Fibroblast of peridontal ligament (primary cell): Measurements from ENCODE around the gene UBE2L6.
"Not testable (repeated sequence)": the region's sequence is repeated elsewhere in the genome, so short reads cannot be mapped to it uniquely, and the experiment has no call there.

Experiments
- DNase-seq: peaks from one replicate; pipeline ENCODE4 v3.0.0-alpha.2; 2010; ENCODE audit errors: extremely low read depth

UBE2L6 gene

DNA sequence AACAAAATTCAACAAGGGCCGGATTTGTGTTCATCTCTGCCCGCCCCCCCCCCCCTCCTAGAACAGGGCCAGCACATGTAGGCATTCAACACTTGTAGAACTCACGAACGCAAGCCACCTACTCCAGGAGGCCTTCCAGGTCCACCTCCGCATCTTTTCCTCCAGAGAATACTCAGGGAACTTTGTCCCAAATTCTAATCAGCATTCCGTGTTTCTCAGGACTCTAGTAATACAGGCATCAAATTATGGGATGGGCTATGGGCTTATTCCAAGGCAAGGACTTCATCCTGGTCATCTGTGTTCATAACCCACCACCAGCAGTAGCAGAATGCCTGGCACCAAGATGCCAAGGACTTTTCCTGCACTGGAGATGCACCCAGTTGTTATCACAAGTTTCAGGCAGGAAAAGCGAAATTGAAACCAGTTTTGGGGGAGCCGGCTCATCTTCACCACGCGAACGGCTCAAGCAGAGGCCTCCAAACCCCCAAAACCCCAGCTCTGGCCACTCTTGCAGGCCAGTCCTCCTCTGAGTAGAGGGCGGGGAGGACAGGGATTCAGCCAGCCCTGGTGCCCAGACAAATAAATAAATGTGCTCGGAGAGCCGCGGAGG, 462 bp downstream of the UBE2L6 start:
- peak; percentile 18 for DNase-seq

DNA sequence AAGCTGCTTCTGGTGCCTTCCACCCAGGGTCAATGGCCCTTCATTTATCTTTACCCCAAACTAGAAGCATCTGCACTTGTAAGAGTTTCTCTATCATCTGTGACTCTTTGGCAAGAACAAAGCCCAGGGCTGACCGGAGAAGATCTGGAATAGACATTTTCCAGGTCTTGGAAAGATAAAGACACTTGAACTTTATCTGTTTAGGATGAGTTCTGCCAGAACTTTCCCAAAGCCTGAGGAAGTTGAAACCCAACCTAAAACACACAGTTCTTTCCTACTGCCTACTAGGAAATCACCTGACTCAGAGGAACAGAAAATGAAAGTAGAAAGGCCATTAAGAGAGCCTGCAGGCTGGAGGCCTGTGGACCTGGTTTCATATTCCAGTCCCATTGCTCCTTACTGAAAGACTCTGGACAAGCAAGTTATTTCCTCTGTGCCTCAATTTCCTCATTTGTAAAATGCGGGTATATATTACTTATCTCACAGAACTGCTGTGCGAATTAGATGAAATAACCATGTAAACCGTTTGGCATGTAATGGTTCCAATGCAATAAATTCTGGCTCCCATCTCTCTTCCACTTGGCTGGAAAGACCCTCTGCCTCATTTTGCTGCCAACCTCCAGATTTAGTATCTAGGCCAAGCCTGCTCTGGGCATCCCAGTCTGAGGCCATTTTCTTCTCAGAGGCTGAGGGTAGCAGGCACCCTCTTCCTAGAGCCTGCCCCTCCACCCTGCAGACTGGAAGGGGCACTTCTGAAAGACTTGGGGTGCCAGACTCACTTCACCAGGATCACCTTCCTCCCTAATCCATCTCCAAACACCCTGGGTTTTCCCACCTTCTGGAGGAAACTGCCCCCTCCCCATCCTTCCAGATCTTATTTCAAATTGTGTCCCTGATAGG, 1.2 kb downstream of the UBE2L6 start:
- DNase-seq = peak; percentile 73

DNA sequence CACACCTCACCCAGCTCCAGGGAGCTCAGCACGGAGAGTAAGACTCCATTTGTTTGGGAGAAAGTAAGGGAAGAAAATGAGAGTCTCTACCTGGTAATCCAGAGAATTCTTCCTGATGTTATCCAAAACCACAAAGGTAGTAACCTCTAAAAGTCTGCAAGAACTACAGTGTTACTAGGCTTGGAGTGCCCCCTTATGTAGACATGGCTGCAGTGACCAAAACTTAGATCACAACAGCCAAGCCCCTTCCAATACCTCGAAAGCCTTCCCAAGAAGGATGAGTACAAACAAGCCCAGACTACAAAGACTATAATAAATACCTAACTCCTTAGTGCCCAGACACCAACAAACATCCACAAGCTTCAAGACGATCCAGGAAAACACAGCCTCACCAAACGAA, 4.9 kb downstream of the UBE2L6 start:
- no peak for DNase-seq

DNA sequence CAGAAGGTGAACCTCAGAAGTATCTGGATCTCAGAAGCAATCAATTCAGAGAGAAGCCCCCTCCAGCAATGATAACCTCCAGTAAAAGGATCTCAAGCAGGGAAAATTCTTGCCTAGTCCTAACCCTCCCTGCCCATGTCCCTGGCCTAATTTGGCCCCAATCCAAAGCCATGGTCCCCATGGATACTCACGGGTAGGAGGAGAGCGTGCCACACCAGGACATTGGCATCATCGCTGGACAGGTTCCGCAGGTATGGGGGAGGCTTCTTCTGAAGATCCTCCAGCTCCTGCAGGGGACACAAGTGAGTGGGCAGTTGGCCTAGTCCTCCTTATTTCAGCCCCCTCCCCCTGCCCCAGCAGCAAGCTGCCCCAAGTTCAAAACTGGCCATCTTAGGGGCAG, 7.3 kb downstream of the UBE2L6 start:
- DNase-seq = no peak

DNA sequence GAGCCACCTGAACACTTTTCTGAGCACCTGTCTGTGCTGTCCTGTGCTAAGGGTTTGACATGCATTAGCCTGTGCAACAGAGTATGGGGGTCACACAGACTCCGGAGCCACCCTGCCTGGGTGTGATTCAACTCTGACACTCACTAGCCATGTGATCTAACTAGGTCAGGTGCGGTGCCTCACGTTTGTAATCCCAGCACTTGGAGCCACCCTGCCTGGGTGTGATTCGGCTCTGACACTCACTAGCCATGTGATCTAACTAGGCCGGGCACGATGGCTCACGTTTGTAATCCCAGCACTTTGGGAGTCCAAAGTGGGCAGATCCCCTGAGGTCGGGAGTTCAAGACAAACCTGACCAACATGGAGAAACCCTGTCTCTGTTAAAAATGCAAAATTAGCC, 11.4 kb downstream of the UBE2L6 start:
- DNase-seq = no peak

DNA sequence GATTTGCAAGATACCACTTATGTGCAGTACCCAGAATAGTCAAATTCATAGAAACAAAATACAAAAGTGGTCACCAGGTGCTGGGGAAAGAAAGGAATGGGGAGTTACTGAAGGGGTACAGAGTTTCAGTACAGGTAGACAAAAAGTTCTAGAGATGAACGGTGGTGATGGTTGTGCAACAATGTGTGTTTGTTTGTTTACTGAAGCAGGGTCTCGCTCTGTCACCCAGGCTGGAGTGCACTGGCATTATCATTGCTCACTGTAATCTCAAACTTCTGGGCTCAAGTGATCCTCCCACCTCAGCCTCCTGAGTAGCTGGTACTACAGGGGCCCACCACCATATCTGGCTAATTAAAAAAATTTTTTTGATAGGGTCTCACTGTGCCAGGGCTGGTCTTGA, 12.1 kb downstream of the UBE2L6 start:
- no peak for DNase-seq

DNA sequence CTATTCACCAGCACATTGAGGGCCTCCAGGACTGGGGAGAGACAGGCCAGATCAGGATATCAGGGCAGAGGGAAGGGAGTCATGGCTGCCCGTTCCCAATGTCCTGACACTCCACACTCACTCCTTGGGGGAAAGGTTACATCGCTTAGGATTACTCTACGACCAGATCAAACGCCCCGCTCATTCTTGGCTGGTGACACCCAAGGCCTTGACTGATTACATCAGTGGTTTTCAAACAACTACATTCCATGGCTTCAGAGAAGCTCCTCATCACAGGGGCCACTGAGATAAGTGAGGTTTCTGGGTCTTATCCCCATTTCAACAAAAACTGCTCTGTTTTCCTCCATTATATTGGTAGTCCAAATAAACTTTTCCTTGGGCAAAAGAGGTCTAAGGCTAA, 15.0 kb downstream of the UBE2L6 start:
- no peak for DNase-seq

DNA sequence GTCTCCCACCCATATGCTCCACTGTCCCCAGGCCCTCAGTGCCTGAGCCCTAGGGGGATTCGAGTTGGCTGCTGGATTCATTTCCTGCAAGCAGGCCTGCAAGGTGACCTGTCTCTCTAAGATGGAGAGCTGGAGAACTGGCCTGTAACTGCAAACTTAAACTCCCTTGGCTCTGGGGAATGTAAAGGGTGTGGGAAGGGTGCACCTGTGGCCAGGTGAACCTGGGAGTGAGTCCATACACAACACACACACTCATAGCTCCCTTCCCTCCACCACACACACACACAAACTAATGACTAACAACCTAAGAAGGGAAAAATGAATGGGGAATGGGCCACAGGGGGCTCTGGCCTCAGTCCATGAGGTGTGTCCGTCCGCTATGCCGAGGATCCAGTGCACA, 15.5 kb downstream of the UBE2L6 start:
- DNase-seq = no peak

DNA sequence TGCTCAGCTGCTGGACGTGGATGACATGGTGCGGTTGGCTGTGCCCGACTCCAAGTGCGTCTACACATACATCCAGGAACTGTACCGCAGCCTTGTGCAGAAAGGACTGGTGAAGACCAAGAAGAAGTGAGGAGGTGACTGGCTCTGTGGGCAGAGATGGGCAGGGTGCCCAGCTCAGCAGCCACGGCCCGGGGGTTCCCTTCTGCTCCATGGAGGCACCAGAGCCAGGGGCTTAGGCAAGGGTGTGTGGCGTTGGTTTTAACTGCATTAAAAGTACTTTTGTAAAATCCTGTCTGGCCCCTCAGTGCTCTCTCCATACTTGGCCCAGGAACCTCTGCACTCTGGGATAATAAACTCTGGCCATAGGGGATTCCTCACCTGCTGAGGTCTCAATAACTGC, 17.5 kb downstream of the UBE2L6 start:
- DNase-seq = no peak

DNA sequence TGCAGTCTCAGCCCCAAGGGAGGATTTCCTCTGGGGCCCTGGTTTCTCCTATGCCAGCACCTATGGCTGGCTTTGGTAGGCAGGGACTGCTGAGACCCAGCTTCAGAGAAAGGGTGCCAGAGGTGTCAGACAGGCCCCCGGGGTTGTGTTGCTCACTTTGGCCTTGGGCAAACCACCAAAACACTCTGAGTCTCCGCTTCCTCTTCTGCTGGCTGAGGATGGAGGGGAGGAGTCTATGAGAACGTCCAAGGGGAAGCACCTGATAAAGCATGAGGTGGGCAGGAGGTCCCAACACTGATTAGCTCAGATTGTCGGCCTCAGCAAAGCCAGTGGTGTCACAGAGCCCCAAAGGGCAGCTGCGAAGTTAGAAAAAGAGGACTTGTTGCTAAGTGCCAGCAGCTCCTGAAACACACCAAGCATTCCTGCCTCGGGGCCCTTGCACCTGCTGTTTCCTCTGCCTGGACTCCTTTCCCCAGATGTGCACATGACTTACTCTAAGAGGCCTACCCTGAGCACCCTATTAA, 19.6 kb downstream of the UBE2L6 start:
- no peak for DNase-seq

DNA sequence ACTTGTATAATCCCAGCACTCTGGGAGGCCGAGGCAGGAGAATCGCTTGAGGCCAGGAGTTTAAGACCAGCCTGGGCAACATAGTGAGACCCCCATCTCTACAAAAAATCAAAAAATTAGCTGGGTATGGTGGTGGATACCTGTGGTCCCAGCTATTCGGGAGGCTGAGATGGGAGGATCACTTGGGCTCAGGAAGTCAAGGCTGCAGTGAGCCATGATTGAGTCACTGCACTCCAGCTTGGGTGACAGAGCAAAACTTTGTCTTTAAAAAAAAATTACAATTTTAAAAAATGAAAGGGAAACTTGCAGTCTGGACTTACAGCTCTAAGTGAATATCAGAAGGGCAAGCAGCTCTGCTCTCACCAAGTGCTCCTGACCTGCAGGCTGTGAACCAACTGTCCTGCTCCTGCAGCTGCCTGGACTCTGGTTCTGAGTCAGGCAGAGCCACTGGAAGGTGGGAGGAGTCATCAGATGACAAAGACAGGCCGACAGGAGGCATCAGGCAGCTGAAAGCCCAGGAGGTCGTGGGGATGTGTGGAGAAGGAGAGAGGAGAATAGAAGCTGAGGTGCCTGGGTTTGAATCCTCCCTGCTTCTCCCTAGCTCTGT, 20.5 kb downstream of the UBE2L6 start:
- DNase-seq = peak; percentile 21

DNA sequence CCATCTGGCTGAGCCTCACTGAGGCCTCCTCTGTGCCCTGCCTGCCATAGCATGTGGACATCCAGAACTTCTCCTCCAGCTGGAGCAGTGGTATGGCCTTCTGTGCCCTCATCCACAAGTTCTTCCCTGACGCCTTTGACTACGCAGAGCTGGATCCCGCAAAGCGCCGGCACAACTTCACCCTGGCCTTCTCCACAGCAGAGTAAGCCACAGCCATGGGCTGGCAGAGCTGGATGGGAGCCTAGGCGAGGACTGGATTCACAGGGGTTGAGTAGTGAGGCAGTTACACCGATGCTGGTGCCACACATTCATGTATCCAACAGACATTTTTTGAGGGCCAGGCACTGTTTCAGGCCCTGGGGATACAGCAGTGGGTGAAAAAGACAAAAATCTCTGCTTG, 21.0 kb downstream of the UBE2L6 start:
- DNase-seq = no peak

DNA sequence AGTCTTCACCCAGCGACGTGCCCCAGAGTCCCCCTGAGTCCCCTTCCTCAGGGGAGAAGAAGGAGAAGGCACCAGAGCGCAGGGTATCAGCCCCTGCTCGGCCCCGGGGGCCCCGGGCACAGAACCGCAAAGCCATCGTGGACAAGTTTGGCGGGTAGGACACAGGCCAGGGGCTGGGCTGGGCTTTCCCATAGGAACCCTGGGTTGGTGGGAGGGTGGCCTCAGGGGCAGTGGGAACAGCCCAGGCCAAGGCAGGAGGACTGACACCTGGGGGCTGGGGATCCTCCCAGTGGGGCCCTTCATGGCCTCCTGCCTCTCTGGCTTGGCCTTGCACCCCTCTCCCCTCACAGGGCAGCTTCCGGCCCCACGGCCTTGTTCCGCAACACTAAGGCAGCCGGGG, 21.6 kb downstream of the UBE2L6 start:
- DNase-seq = no peak

DNA sequence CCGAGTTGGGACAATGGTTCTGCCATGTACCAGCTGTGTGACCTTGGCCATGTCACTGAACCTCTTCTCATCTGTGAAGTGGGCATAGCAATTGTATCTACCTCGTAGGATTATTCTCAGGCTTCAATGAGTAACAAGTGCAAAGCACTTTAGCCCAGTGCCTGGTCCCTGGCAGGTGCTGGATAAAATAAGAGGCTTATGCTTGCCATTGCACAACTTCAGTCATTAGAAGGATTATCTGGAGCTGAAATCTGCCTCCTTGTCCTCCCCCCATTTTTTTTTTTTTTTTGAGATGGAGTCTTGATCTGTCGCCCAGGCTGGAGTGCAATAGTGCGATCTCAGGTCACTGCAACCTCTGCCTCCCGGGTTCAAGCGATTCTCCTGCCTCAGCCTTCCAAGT, 22.9 kb downstream of the UBE2L6 start:
- no peak for DNase-seq

DNA sequence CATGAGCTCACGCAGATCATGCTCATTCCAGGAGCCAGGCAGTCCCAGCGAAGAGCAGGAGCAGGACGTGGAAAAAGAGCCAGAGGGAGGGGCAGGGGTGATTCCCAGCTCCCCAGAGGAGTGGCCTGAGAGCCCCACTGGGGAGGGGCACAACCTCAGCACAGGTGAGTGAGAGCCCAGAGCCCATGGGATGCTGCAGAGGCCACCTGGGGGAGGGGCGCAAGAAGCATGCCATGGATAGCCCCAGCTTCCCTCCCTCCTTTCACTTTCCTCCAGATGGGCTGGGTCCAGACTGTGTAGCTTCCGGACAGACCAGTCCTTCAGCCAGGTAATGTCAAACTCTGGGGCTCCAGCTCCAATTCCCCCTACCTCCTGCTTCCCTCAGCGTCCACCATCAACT, 23.9 kb downstream of the UBE2L6 start:
- no peak for DNase-seq

DNA sequence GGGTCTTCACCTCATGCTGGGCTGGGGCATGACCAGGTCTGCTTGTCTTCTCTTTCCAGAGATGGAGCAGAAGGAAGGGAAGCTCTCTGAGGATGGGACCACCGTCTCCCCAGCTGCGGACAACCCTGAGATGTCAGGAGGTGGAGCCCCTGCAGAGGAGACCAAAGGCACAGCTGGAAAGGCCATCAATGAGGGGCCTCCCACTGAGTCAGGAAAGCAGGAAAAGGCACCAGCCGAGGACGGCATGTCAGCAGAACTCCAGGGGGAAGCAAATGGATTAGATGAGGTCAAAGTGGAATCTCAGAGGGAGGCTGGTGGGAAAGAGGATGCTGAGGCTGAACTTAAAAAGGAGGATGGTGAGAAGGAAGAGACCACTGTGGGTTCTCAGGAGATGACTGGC, 24.9 kb downstream of the UBE2L6 start:
- DNase-seq = no peak

DNA sequence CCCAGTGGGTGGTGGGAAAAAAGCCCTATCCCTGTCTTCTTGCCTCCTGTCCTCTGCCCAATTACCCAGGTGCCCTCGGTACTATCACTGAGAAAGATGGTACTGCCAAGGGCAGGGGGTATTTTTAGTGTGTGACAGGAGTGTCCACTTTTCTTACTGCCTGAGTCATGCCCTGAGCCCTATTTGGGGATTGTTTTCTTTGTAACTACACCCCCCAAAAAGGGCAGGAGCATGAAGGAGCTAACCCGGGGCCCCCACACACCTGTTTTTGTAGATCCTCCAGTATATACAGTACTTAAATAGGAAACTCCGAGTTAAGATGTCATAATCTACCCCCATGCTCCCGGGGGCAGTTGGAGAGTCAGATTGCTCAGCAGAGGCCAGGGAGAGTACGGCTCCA, 26.3 kb downstream of the UBE2L6 start:
- no peak for DNase-seq

DNA sequence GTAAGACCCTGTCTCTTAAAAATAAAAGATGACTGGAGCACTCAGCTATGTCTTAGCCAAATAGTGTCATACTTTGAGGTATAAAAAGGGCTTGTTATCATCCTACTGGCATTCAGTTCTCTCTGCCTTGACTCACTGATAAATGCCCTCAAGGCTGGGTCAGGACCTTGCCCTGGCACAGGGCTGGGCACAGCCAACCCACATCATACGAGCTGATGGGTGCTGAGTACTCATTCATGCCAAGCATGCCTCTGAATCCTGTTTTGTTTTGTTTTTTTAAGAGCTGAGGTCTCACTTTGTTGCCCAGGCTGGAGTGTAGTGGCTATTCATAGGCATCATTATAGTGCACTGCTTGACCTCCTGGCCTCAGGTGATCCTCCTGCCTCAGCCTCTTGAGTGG, 28.1 kb downstream of the UBE2L6 start:
- no peak for DNase-seq

DNA sequence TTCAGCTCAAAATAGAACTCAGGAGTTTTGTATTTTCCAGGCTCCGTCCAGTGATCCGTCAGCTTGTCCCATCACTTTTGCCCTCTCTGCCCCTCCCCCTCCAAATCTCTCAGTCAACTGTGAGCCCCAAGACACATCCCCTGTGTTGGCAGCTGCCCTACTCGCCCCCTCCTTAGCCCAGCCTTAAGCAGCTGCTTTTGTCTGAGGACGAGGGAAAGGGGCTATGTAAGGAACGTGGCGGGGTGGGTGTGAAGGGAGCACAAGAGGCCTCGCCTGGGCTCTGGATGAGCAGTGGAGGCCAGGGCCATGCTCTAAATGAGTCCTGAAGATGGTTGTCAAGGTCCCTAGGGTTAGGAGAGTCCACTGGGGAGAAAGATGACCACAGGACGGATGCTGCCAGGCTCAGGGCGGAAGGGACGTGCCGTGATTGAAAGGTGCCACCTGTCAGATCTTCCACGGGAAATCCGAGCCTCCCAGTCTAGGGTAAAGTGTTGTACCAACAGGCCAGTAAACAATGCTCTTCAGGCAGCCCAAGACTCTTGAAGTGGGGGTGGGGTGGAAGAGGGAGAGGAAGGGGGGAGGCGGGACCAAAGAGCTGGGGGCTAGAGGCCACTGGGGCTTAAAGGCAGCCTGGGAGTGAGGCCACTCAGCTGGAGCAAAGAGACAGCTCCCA, 30.4 kb downstream of the UBE2L6 start, which contains the start of gene SMTNL1:
Gene SMTNL1 (plus strand): TSS at position 649 of the 673 bp plus-strand sequence. CDS start 5,048 bp downstream, outside the sequence.
- no peak for DNase-seq

DNA sequence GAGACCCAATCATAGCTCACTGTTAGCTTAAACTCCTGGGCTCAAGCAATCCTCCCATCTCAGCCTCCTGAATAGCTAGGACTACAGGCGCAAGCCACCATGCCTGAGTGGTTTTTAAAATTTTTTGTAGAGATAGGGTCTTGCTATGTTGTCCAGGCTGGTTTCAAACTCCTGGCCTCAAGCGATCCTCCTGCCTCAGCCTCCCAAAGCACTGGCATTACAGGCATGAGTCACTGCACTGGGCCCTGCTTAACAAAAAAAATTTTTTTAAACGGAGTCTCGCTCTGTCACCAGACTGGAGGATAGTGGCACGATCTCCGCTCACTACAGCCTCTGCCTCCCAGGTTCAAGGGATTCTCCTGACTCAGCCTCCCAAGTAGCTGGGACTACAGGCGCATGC, 33.0 kb downstream of the UBE2L6 start:
- not testable (repeated sequence) for DNase-seq

DNA sequence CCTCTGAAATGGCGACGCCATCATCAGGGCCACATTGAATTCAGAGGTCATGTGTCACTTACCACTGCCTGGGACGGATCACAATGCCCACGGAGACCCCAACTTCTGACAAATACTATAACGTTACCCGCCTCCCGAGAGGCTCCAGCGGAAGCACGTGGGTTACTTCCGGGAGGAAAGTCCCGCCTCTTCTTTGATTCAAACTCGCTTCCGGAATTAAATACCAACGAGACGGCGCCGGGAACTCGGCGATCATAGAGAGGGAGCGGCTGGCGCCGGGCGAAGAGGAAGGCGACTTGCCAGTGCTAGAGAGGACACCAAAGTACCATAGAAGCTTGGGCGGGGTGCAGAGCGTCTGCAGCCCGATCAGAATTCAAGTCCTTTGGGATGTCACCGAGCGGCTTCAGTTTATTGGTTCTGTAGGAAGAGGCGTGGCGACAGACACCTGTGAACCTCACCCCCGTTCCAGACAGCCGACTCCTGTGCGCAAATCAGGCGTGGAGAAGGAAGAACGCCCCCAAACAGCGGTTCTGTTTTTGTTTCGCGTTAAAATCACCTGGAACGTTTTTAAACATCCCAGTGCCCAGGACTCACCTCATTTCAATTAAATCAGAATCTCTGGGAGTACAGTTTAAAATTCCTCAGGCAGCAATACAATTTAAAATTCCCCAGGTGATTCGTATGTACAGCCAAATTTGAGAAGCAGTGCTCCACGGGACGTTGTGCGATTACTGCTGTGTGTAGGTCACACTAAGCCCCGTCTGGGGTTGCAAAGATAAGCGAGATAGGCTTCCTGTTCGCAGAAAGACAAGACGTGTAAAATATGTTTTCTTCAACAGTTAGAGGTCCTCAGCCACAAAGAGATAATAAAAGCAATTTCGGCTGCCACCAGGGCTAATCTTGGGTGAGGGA, 36.6 kb downstream of the UBE2L6 start, which contains the start of gene TIMM10:
Gene TIMM10 (minus strand): TSS at position 159 of the 912 bp plus-strand sequence. CDS start 565 bp downstream, outside the sequence.
- DNase-seq = peak; percentile 93
